Epithelial cell of esophagus (primary cell): ENCODE measurements around the gene SHROOM3.

Experiments
- DNase-seq: peaks from one replicate; pipeline ENCODE4 v3.0.0; 2010; ENCODE audit warnings: low read depth
- H3K4me3 ChIP-seq: 2 replicates; pipeline ENCODE4 v1.5.1; 2011; ENCODE audit warnings: mild to moderate bottlenecking, low read length, control low read depth
- TF ChIP-seq, protein P1 (sequence below): IDR thresholded peaks from 2 replicates; pipeline ENCODE4 v1.5.1; 2011; ENCODE audit warnings: low read depth, mild to moderate bottlenecking, low read length, control low read depth, inconsistent platforms; ENCODE audit not compliant: insufficient read depth; ENCODE audit errors: missing control alignments

SHROOM3 gene

DNA sequence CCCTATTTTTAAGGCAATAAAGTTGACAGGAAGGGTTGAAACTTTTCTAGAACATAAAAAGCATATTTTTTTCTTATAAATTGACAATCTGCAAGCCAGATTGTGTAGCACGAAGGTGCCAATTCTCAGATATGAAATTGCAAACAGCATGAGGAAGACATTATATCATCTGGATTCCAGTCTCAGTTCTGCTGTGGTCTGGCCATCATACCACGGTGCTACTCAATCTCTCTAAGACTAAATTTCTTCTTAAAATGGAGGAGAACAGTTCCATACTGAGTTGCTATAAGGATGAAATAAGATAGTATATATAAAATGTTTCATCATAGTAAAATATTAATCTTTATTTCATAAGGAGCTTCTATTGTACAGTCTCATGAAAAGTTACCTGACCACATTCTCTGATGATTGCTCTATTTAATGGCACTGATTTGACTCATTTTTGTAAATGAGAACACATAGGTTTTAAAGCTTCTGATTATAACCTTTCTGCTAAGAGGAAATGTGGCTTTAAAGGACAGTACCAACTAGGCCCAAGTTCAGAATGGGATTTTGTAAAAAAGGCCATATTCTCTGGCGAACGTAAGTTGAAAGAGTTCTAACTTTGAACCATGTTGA lies 127.9 kb downstream of the SHROOM3 start:
- DNase-seq, result peak; percentile 74
- TF ChIP-seq, protein P1, sequence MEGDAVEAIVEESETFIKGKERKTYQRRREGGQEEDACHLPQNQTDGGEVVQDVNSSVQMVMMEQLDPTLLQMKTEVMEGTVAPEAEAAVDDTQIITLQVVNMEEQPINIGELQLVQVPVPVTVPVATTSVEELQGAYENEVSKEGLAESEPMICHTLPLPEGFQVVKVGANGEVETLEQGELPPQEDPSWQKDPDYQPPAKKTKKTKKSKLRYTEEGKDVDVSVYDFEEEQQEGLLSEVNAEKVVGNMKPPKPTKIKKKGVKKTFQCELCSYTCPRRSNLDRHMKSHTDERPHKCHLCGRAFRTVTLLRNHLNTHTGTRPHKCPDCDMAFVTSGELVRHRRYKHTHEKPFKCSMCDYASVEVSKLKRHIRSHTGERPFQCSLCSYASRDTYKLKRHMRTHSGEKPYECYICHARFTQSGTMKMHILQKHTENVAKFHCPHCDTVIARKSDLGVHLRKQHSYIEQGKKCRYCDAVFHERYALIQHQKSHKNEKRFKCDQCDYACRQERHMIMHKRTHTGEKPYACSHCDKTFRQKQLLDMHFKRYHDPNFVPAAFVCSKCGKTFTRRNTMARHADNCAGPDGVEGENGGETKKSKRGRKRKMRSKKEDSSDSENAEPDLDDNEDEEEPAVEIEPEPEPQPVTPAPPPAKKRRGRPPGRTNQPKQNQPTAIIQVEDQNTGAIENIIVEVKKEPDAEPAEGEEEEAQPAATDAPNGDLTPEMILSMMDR, result no peak

DNA sequence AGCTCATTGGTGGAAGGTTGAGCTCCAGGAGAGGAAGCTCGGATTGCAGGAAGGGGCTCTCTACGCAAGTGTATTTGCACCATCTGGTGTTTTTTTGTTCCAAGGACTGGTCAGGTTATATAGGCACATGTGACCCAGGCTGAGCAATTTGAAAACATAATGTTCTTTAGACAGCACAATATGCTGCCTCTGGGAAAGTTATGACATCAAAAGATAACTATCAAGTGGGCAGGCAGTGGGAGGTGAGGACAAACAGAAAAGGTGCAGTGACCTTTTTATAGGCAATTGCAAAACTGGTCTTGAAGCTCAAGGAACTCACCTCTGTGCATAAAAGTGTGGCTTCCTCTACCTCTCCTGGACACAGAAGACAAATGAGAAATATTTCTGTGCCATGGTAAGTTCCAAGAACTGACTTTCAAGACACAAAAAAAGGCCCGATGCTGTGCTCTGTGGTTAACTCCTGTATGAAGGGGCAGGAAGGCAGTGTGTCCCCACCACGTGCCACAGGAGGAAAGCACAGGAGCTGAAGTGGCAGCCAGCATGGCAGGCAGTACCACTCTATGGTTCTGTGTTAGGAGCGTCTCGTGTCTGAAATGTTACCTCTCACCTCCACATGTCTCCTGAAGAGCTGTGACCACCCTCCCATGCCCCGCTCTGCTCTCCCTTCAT lies 128.6 kb downstream of the SHROOM3 start:
- no peak overlapping the region for H3K4me3 ChIP-seq
- no peak for DNase-seq
- TF ChIP-seq, protein P1, result no peak

More for the DNA sequence above, 127.9 kb downstream of the SHROOM3 start:
- H3K4me3 ChIP-seq, result no peak overlapping the region

DNA sequence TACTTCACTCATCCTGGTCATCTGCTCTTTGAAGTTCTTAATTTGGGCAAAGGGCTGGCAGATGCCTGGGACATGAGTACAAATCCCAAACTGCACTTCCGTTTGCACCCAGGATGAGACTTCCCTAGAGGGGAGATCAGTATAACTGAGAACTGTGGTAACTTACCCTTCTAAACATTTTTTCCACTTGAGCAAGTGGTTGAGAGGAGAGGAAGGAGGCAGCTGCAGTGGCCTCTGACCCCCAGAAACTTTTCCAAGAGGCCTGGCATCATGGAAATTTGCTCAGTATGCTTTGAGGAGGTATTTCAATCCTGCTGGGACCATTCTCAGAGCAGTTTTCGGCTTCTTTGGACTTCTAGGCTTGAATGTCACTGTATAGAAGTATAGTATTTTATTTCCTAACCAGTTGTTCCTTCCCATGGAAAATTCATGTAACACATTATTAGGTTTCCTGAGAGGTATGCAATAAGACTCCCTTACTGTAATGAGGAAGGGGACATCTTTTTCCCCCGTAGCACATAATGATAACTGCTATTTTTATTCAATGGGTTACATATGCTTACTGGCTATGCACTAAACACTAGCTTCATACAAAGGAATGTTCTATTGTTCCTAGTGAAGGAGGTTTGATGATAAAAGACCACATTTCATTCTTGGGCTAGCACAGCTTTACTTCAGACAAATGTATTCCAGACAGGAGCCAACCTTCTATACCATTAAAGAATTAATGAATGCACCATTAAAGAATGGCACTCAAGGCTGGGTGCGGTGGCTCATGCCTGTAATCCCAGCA lies 129.3 kb downstream of the SHROOM3 start:
- no peak for DNase-seq
- TF ChIP-seq, protein P1, result no peak
- H3K4me3 ChIP-seq, result no peak overlapping the region

DNA sequence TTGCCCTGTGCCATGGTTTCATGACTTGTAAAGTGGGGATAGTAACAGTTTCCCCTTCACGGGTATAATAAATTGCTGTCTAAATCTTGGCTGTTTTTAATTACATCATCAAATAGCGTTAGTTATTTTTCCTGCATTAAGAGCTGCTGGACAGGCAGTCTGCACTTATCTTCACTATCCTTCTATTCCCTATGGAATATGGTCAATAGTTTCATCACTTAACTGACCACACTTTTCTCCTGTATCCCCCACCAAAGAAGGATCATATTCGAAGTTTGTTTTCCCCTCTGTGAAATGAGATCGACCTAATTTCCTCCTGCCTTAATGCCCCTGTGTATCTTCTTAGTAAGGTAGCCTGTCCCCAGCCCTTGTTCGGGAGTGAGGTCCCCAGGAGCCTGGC lies 133.2 kb downstream of the SHROOM3 start:
- DNase-seq, result no peak
- H3K4me3 ChIP-seq, result no peak overlapping the region
- TF ChIP-seq, protein P1, result no peak

DNA sequence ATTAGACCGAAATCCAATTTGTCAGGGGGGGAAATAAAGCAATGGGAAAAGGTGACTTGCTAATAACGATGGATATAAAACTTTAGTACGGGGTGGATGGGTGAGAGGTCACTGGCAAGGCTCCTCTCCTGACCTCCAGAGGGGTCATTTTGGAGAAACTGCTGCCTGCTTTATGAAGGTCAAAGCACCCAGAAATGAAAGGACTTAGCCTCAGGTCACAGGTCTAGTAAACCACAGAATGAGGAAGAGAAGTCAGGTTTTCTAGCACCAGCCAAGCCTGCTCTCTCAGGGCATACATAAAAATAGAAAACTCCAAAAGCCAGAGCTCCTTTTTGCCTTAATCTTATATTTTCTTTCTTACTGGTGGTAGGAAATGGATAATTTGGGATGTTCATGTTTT lies 134.2 kb downstream of the SHROOM3 start:
- no peak for DNase-seq
- TF ChIP-seq, protein P1, result no peak
- no peak overlapping the region for H3K4me3 ChIP-seq

DNA sequence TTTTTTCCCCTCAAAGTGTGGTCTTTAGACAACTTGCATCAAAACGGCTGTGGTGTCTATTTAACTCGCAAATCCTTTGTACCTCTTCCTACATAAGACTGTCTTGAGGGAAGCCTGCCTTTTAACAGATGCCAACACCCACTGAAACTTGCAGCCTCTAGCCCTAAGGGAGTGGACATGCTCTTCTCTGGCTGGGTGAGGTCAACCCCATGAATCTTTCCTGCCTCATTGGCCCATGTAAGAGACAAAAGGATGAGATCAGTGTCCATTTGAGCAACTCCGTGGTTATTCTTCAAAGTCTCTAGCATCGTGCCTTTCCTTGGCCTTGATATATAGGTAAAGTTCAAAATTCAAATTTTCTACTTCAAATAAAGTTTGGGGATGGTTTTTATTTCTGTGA lies 134.7 kb downstream of the SHROOM3 start:
- TF ChIP-seq, protein P1, result no peak
- DNase-seq, result no peak
- H3K4me3 ChIP-seq, result no peak overlapping the region
